ENCODE results near the gene NXPH2.
A peak's percentile ranks its signal among the peaks of the same experiment; 100 is the strongest.

NXPH2 gene

GRCh38 chr2:138630164-138630563, 150.0 kb downstream of the NXPH2 start:
- peak; percentile 87 for DNase-seq

- no peak for DNase-seq
These were observed 154.0 kb downstream of the NXPH2 start for GRCh38 chr2:138626148-138626547.

- no peak for DNase-seq
These were observed 157.6 kb downstream of the NXPH2 start for GRCh38 chr2:138622613-138623012.

GRCh38 chr2:138621139-138621538, 159.1 kb downstream of the NXPH2 start:
- DNase-seq, result no peak

- DNase-seq, result no peak
These were observed 159.8 kb downstream of the NXPH2 start for GRCh38 chr2:138620431-138620830.
